SU-DHL-6 (cell line): ENCODE results near the gene EYA2.

Experiments used
- H2AFZ ChIP-seq: fragments of 200-600 bp; sonication (generic); 2 replicates; pipeline ENCODE4 v1.6.1; 2014; ENCODE audit warnings: low read depth, mild to moderate bottlenecking, moderate library complexity, mixed read lengths, antibody characterized with exemption, low read length; ENCODE audit not compliant: severe bottlenecking
- H3F3A ChIP-seq: fragments of 200-600 bp; shearing (Covaris generic); 2 replicates; pipeline ENCODE4 v1.6.0; 2016; ENCODE audit warnings: antibody characterized with exemption, mild to moderate bottlenecking; ENCODE audit not compliant: insufficient read depth
- H3K27ac ChIP-seq: fragments of 200-600 bp; sonication (generic); 2 replicates; pipeline ENCODE4 v1.5.1; 2016; ENCODE audit warnings: low read depth, mild to moderate bottlenecking, low read length, moderate library complexity, mixed read lengths
- H3K27me3 ChIP-seq: fragments of 200-600 bp; sonication (generic), shearing (Covaris generic); 2 replicates; pipeline ENCODE4 v1.6.0; 2014; ENCODE audit warnings: mild to moderate bottlenecking, low read length
- H3K36me3 ChIP-seq: fragments of 200-600 bp; sonication (generic); 2 replicates; pipeline ENCODE4 v1.6.1; 2014; ENCODE audit warnings: mild to moderate bottlenecking, low read length, mixed read lengths
- H3K4me2 ChIP-seq: fragments of 300-600, 200-600 bp; shearing (Covaris generic), sonication (generic); 2 replicates; pipeline ENCODE4 v1.6.0; 2014; ENCODE audit warnings: low read length, low read depth, mild to moderate bottlenecking; ENCODE audit not compliant: poor library complexity, severe bottlenecking
- H3K4me3 ChIP-seq: fragments of 200-600 bp; sonication (generic); 2 replicates; pipeline ENCODE4 v1.5.1; 2014; ENCODE audit warnings: antibody characterized with exemption, low read length, mild to moderate bottlenecking, mixed read lengths; ENCODE audit not compliant: insufficient read depth, poor library complexity, severe bottlenecking
- H3K79me2 ChIP-seq: fragments of 200-600 bp; sonication (generic); 2 replicates; pipeline ENCODE4 v1.6.1; 2014; ENCODE audit warnings: mild to moderate bottlenecking, low read length, moderate library complexity; ENCODE audit not compliant: insufficient read depth
- H3K9ac ChIP-seq: fragments of 200-600 bp; sonication (generic); 2 replicates; pipeline ENCODE4 v1.7.0; 2014; ENCODE audit warnings: mild to moderate bottlenecking, low read length
- H3K9me2 ChIP-seq: fragments of 200-600 bp; sonication (generic); replicated peaks from 2 replicates; pipeline ENCODE4 v1.6.1; 2014; ENCODE audit warnings: low read length; ENCODE audit not compliant: insufficient read depth
- H3K9me3 ChIP-seq: fragments of 200-600 bp; sonication (generic); 2 replicates; pipeline ENCODE4 v1.6.1; 2014; ENCODE audit warnings: low read length, mixed read lengths; ENCODE audit not compliant: insufficient read depth
- H4K20me1 ChIP-seq: fragments of 200-600 bp; sonication (generic); 2 replicates; pipeline ENCODE4 v1.6.1; 2014; ENCODE audit warnings: low read depth, mild to moderate bottlenecking, antibody characterized with exemption, low read length, moderate library complexity, mixed read lengths
- CTCF ChIP-seq: fragments of 200-600 bp; sonication (generic); IDR thresholded peaks from one replicate; pipeline ENCODE4 v1.5.1; 2017; ENCODE audit warnings: antibody characterized with exemption, mild to moderate bottlenecking, low read length, moderate library complexity; ENCODE audit not compliant: insufficient read depth, poor library complexity, severe bottlenecking
- EZH2phosphoT487 ChIP-seq: fragments of 200-600 bp; sonication (generic), shearing (Covaris generic); conservative IDR thresholded peaks from 2 replicates; pipeline ENCODE4 v1.6.1; 2018; ENCODE audit warnings: mild to moderate bottlenecking, antibody characterized with exemption, low read length, moderate library complexity, mixed read lengths

Gene EYA2

GRCh38 chr20:47144463-47144862, 249.8 kb downstream of the EYA2 start:
- H3K9ac ChIP-seq, result no peak overlapping the region
- H2AFZ ChIP-seq, result no peak overlapping the region
- H4K20me1 ChIP-seq, result no peaks in the 10 kb centered on the region
- H3K36me3 ChIP-seq, result no peaks in the 10 kb centered on the region
- H3K27ac ChIP-seq, result no peak overlapping the region
- H3K9me3 ChIP-seq, result no peaks in the 10 kb centered on the region
- H3K9me2 ChIP-seq, result no peaks in the 10 kb centered on the region
- H3K4me3 ChIP-seq, result no peak overlapping the region
- no peaks in the 10 kb centered on the region for H3K27me3 ChIP-seq
- no peaks in the 10 kb centered on the region for H3F3A ChIP-seq
- TF ChIP-seq EZH2phosphoT487 (no peak), CTCF (no peak)
- H3K4me2 ChIP-seq, result no peak overlapping the region
- no peaks in the 10 kb centered on the region for H3K79me2 ChIP-seq

- Histone ChIP-seq H3K27ac (no peak overlapping the region), H3K9ac (no peak overlapping the region), H3F3A (no peaks in the 10 kb centered on the region), H3K4me2 (no peak overlapping the region), H3K27me3 (no peaks in the 10 kb centered on the region), H3K36me3 (no peaks in the 10 kb centered on the region), H4K20me1 (no peaks in the 10 kb centered on the region), H3K79me2 (no peaks in the 10 kb centered on the region), H3K4me3 (no peak overlapping the region), H3K9me2 (no peaks in the 10 kb centered on the region), H2AFZ (no peak overlapping the region), H3K9me3 (no peaks in the 10 kb centered on the region)
- no peak for TF ChIP-seq EZH2phosphoT487
- no peak for TF ChIP-seq CTCF
Measured at GRCh38 chr20:47146686-47147085, 252.0 kb downstream of the EYA2 start.

GRCh38 chr20:47148059-47148458, 253.4 kb downstream of the EYA2 start:
- no peak overlapping the region for H3K4me2 ChIP-seq
- no peaks in the 10 kb centered on the region for H3K9me3 ChIP-seq
- H3K4me3 ChIP-seq, result no peak overlapping the region
- no peaks in the 10 kb centered on the region for H3K9me2 ChIP-seq
- no peak overlapping the region for H3K9ac ChIP-seq
- no peak for TF ChIP-seq CTCF
- no peak for TF ChIP-seq EZH2phosphoT487
- no peak overlapping the region for H3K27ac ChIP-seq
- no peaks in the 10 kb centered on the region for H3K79me2 ChIP-seq
- H2AFZ ChIP-seq, result no peak overlapping the region
- no peaks in the 10 kb centered on the region for H3K27me3 ChIP-seq
- no peaks in the 10 kb centered on the region for H3K36me3 ChIP-seq
- H3F3A ChIP-seq, result no peaks in the 10 kb centered on the region
- no peaks in the 10 kb centered on the region for H4K20me1 ChIP-seq
